Lung (tissue), 12 donors: ENCODE measurements around the gene EXOC4. TPM values are rescaled to one million over a fixed set of nuclear protein-coding genes. Genes with fewer than 3 reads are reported as not detected.

Experiments used
- ATAC-seq: fragments of 200-7000 bp; cut with Tn5 transposase; one replicate; pipeline ENCODE4 v1.9.1; 2020; ENCODE audit warnings: moderate number of reproducible peaks; ENCODE audit not compliant: insufficient read depth, low FRiP score
- DNase-seq, 3 donors: peaks; one replicate each; pipeline ENCODE4 v3.0.0-alpha.2; 2013 to 2017
- H3K27ac ChIP-seq, 2 donors: one replicate each; pipeline ENCODE4 v1.5.1; 2013; ENCODE audit warnings: mild to moderate bottlenecking in 2 of 2, moderate library complexity in 2 of 2, control low read depth in 1 of 2, inconsistent platforms in 1 of 2, low read depth in 1 of 2, low read length in 1 of 2
- H3K27me3 ChIP-seq, 3 donors: one replicate each; pipeline ENCODE4 v1.5.1; 2013; ENCODE audit warnings: low read length in 2 of 3; ENCODE audit not compliant: control insufficient read depth in 3 of 3, insufficient read depth in 3 of 3
- H3K36me3 ChIP-seq, 4 donors: one replicate each; pipeline ENCODE4 v1.5.1; 2013; ENCODE audit warnings: low read length in 4 of 4, mild to moderate bottlenecking in 1 of 4, moderate library complexity in 1 of 4; ENCODE audit not compliant: control insufficient read depth in 4 of 4, insufficient read depth in 4 of 4
- H3K4me1 ChIP-seq, 5 donors: one replicate each; pipeline ENCODE4 v1.5.1; 2013; ENCODE audit warnings: low read length in 5 of 5, mild to moderate bottlenecking in 2 of 5, moderate library complexity in 1 of 5; ENCODE audit not compliant: control insufficient read depth in 5 of 5, insufficient read depth in 5 of 5
- H3K4me3 ChIP-seq: one replicate; pipeline ENCODE4 v1.5.1; 2013; ENCODE audit warnings: mild to moderate bottlenecking, control low read depth, moderate library complexity
- H3K9ac ChIP-seq, 2 donors: one replicate each; pipeline ENCODE4 v1.5.1; 2013; ENCODE audit warnings: low read length in 2 of 2, control low read depth in 1 of 2; ENCODE audit not compliant: insufficient read depth in 1 of 2
- H3K9me3 ChIP-seq, 4 donors: one replicate each; pipeline ENCODE4 v1.5.1; 2013; ENCODE audit warnings: low read length in 3 of 4, mild to moderate bottlenecking in 1 of 4, moderate library complexity in 1 of 4; ENCODE audit not compliant: control insufficient read depth in 4 of 4, insufficient read depth in 3 of 4
- WGBS, 2 donors: extraction: QIAGEN DNeasy Blood & Tissue Kit; methylation state at CpG; one replicate each; pipeline ENCODE4 v1.1.7; 2013; 5-methylcytosine and 5-hydroxymethylcytosine counted together
- polyA plus RNA-seq, 2 donors: library from polyadenylated mRNA; stranded (reverse); fragments of 200-250 nt; gene quantifications; one replicate each; pipeline ENCODE4 v1.2.1, GENCODE V29; 2013
- total RNA-seq, 2 donors: library from RNA; depleted of rRNA in 1 of 2; stranded (reverse); fragments of >200 nt in 1 of 2; gene quantifications; one replicate each; pipeline ENCODE4 v1.2.1, GENCODE V29; 2014 to 2021
- TF ChIP-seq, protein P1 (sequence below): IDR thresholded peaks from 2 replicates; pipeline ENCODE4 v1.5.1; 2012; ENCODE audit warnings: mild to moderate bottlenecking; ENCODE audit errors: control extremely low read depth, extremely low read depth
- donor health status: control.
- donor health status: control.
- donor health status: Bipolar disorder and iron deficiency.
- donor health status: healthy.
- donor health status: DM: yes; HTN: yes; CAD: no.

Gene EXOC4
- total and polyA plus RNA-seq, 4 donors: 10.3 to 232 (median 47.4) TPM

DNA sequence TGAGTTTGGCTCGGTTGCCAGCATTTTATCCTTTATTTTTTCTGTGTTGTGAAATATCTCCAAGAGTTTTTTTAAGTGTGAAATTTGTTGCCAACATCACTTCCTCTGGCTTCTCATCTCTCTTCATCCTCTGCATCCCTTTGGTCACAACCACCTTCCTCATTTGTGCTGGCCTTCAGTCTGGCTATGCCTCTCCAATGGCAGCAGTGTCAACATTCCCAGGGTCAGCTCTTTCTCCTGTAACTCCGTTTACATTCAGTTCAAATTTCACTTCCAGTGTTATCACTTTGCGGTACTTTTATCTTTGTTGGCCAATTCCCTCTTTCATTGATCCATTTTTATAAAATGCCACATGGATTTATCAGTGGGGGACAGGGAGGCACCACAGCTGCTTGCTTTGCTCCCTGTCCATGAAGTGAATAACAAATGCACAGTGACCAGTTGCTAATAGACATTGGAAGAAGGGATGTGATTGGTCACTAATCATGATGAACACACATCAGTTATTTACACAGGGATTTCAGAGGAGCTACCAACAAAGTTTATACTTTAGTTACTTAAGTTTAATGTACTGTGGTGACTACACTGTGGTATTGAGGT, 562.8 kb downstream of the EXOC4 start:
- H3K4me1 ChIP-seq: peaks cover 0 to 2% (median 0%) of the 10 kb centered on the region in 5 donors
- H3K4me3 ChIP-seq: no peak overlapping the region
- TF ChIP-seq, protein P1, sequence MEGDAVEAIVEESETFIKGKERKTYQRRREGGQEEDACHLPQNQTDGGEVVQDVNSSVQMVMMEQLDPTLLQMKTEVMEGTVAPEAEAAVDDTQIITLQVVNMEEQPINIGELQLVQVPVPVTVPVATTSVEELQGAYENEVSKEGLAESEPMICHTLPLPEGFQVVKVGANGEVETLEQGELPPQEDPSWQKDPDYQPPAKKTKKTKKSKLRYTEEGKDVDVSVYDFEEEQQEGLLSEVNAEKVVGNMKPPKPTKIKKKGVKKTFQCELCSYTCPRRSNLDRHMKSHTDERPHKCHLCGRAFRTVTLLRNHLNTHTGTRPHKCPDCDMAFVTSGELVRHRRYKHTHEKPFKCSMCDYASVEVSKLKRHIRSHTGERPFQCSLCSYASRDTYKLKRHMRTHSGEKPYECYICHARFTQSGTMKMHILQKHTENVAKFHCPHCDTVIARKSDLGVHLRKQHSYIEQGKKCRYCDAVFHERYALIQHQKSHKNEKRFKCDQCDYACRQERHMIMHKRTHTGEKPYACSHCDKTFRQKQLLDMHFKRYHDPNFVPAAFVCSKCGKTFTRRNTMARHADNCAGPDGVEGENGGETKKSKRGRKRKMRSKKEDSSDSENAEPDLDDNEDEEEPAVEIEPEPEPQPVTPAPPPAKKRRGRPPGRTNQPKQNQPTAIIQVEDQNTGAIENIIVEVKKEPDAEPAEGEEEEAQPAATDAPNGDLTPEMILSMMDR: no peak
- H3K27ac ChIP-seq: no peak overlapping the region
- 68 to 81% methylated on average over 3 of the region's 3 CpGs for WGBS, 2 donors
- H3K9me3 ChIP-seq: no peaks in the 10 kb centered on the region
- ATAC-seq (no peak), DNase-seq (peak in 2 of 3 donors; percentile 23 to 53)
- no peaks in the 10 kb centered on the region for H3K27me3 ChIP-seq
- H3K36me3 ChIP-seq: peaks cover 0 to 3% (median under 1%) of the 10 kb centered on the region in 4 donors
- no peak overlapping the region for H3K9ac ChIP-seq

DNA sequence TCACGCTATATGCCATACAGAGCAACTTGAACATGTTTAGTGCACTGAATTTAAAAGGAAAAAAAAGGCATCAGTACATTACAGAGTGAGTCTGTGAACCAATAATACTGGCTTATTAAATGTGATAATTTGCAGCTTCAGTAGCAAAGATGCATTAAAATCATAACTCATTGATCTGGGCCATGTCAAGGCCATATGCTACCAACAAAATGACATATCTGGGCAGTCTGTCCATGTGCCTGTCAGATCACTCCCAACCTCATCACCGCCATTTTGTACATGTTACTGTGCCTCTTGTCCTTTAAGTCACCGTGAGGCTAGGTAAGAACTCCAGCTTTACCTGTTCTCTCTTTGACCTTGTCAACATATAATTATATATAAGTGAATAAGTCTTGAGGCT, 566.8 kb downstream of the EXOC4 start:
- H3K9me3 ChIP-seq: peaks cover 0 to 2% (median 0%) of the 10 kb centered on the region in 4 donors
- ATAC-seq (no peak), DNase-seq (no peak)
- no peaks in the 10 kb centered on the region for H3K27me3 ChIP-seq
- TF ChIP-seq, protein P1: no peak
- H3K36me3 ChIP-seq: peaks cover 0 to 5% (median 1%) of the 10 kb centered on the region in 4 donors
- peaks cover 0 to 4% (median 0%) of the 10 kb centered on the region in 5 donors for H3K4me1 ChIP-seq
- H3K27ac ChIP-seq: no peak overlapping the region
- H3K4me3 ChIP-seq: no peak overlapping the region
- 97 to 98% methylated on average over 3 of the region's 3 CpGs for WGBS, 2 donors
- no peak overlapping the region for H3K9ac ChIP-seq

DNA sequence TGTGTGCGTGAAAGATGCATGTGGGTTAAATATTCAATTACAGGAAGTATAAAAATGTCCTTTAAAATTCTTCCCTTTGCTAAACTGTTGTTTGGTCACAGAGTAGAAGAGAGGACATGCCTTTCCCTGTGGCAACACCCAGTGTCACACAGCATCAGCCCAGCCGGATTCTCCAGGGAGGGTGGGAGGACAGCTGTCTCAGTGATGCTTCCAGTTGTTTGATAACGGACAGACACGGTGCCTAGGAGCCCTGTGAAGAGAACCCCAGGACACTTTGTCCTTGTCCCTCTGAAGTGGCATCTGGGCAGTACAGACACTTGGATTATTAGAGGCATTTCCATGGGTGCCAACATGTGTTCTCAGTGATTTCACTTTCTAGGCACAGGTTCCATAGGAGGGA, 567.7 kb downstream of the EXOC4 start:
- no peak overlapping the region for H3K27ac ChIP-seq
- WGBS, 2 donors: 71 to 75% methylated on average over 4 of the region's 4 CpGs
- no peaks in the 10 kb centered on the region for H3K27me3 ChIP-seq
- TF ChIP-seq, protein P1: no peak
- DNase-seq (no peak), ATAC-seq (no peak)
- peaks cover 0 to 2% (median 0%) of the 10 kb centered on the region in 4 donors for H3K9me3 ChIP-seq
- H3K9ac ChIP-seq: no peak overlapping the region
- no peak overlapping the region for H3K4me3 ChIP-seq
- peaks cover 0 to 5% (median 1%) of the 10 kb centered on the region in 4 donors for H3K36me3 ChIP-seq
- H3K4me1 ChIP-seq: peaks cover 0 to 4% (median 0%) of the 10 kb centered on the region in 5 donors

DNA sequence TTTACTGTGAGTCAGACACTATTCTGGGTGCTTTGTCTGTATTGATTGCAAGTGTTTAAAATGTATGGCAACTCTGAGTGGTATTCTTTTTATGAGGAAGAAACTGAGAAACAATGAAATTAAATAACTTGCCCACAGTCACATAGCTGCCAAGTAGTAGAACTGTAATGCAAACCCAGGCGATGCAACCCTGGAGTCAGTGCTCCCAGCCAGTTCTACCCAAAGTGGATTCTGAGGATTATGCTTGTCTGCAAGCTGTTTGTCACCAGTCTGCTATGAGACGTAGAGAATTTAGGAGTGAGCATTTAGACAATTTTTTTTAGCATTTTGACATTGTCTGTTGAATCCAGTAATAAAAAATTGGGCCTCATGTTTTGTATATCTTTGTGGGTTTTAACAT, 568.3 kb downstream of the EXOC4 start:
- H3K9ac ChIP-seq: no peak overlapping the region
- ATAC-seq (no peak), DNase-seq (no peak)
- TF ChIP-seq, protein P1: no peak
- peaks cover 0 to 2% (median 0%) of the 10 kb centered on the region in 4 donors for H3K9me3 ChIP-seq
- H3K36me3 ChIP-seq: peaks cover 0 to 5% (median 1%) of the 10 kb centered on the region in 4 donors
- peaks cover 0 to 4% (median 0%) of the 10 kb centered on the region in 5 donors for H3K4me1 ChIP-seq
- no peaks in the 10 kb centered on the region for H3K27me3 ChIP-seq
- H3K27ac ChIP-seq: no peak overlapping the region
- WGBS, 2 donors: 97 to 99% methylated on average over 2 of the region's 2 CpGs
- H3K4me3 ChIP-seq: no peak overlapping the region
